Stimulated activated effector memory CD8-positive, alpha-beta T cell treated with anti-CD3 and anti-CD28 coated beads, Interleukin-12 subunit alpha, Interleukin-12 subunit beta, amount 100 ng/mL, for 72 hours (primary cell): ENCODE measurements around the gene GRAP2.

Experiments used
- ATAC-seq: fragments of 150-1000 bp; cut with Tn5 transposase; 2 replicates; pipeline ENCODE4 v1.10.0; 2021
- DNase-seq, 2 donors: peaks; one replicate each; pipeline ENCODE4 v3.0.0; 2021 to 2022; ENCODE audit warnings: low spot score in 2 of 2
- H3K27ac Mint-ChIP-seq: one replicate; pipeline ENCODE4 v1.8.0; 2022; ENCODE audit warnings: mild to moderate bottlenecking, mixed read lengths
- H3K36me3 Mint-ChIP-seq: one replicate; pipeline ENCODE4 v1.8.0; 2022; ENCODE audit warnings: mild to moderate bottlenecking, mixed read lengths
- H3K4me1 Mint-ChIP-seq: one replicate; pipeline ENCODE4 v1.8.0; 2022; ENCODE audit warnings: mixed read lengths
- H3K4me3 Mint-ChIP-seq: one replicate; pipeline ENCODE4 v1.8.0; 2022; ENCODE audit warnings: mild to moderate bottlenecking, mixed read lengths
- H3K9me3 Mint-ChIP-seq: one replicate; pipeline ENCODE4 v1.8.0; 2022; ENCODE audit warnings: mixed read lengths

GRAP2 gene

GRCh38 chr22:39956932-39957664, 56.2 kb downstream of the GRAP2 start:
- no peaks in the 10 kb centered on the region for H3K9me3 Mint-ChIP-seq
- H3K4me3 Mint-ChIP-seq, result no peak overlapping the region

GRCh38 chr22:39958009-39958711, 57.3 kb downstream of the GRAP2 start:
- Mint-ChIP-seq H3K9me3 (no peaks in the 10 kb centered on the region), H3K27ac (peak overlapping the region; percentile 48), H3K4me3 (no peak overlapping the region), H3K4me1 (peaks cover 92% of the 10 kb centered on the region), H3K36me3 (peaks cover 95% of the 10 kb centered on the region)
- DNase-seq, result no peak
- no peak for ATAC-seq

More at GRCh38 chr22:39956932-39957664, 56.2 kb downstream of the GRAP2 start:
- Mint-ChIP-seq H3K27ac (peak overlapping the region; percentile 48), H3K36me3 (peaks cover 96% of the 10 kb centered on the region), H3K4me1 (peaks cover 96% of the 10 kb centered on the region)
- ATAC-seq, result no peak
- DNase-seq, result no peak

GRCh38 chr22:39958949-39959639, 58.2 kb downstream of the GRAP2 start:
- H3K9me3 Mint-ChIP-seq, result no peaks in the 10 kb centered on the region
- H3K4me3 Mint-ChIP-seq, result peak overlapping the region; percentile 41
- peak overlapping the region; percentile 48 for H3K27ac Mint-ChIP-seq
- ATAC-seq, result peak; percentile 52
- peaks cover 99% of the 10 kb centered on the region for H3K36me3 Mint-ChIP-seq
- DNase-seq, result no peak
- H3K4me1 Mint-ChIP-seq, result peaks cover 92% of the 10 kb centered on the region

- peaks cover 99% of the 10 kb centered on the region for H3K36me3 Mint-ChIP-seq
- DNase-seq (no peak), ATAC-seq (peak; percentile 24)
- H3K27ac Mint-ChIP-seq, result peak within 1 kb of the TSS; percentile 48
- H3K4me1 Mint-ChIP-seq, result peaks cover 86% of the 10 kb centered on the region
- peak within 1 kb of the TSS; percentile 41 for H3K4me3 Mint-ChIP-seq
- H3K9me3 Mint-ChIP-seq, result no peaks in the 10 kb centered on the region
Observed at GRCh38 chr22:39959640-39960447, 59.0 kb downstream of the GRAP2 start, which contains the start of gene TMA7B. Gene TMA7B (plus strand): TSS chr22:39960397. CDS start chr22:39964375, 3,978 bp downstream.

- peaks cover 74% of the 10 kb centered on the region for H3K4me1 Mint-ChIP-seq
- DNase-seq, result peak; percentile 57 to 88
- peak overlapping the region; percentile 41 for H3K4me3 Mint-ChIP-seq
- H3K9me3 Mint-ChIP-seq, result no peaks in the 10 kb centered on the region
- H3K27ac Mint-ChIP-seq, result peak overlapping the region; percentile 48
- peaks cover 99% of the 10 kb centered on the region for H3K36me3 Mint-ChIP-seq
- ATAC-seq, result peak; percentile 99
Observed at GRCh38 chr22:39960791-39961746, 60.2 kb downstream of the GRAP2 start.

- H3K4me3 Mint-ChIP-seq, result peak overlapping the region; percentile 41
- DNase-seq, result no peak
- peaks cover 68% of the 10 kb centered on the region for H3K4me1 Mint-ChIP-seq
- no peaks in the 10 kb centered on the region for H3K9me3 Mint-ChIP-seq
- no peak for ATAC-seq
- H3K36me3 Mint-ChIP-seq, result peaks cover 99% of the 10 kb centered on the region
- H3K27ac Mint-ChIP-seq, result peak overlapping the region; percentile 18
Observed at GRCh38 chr22:39962071-39962470, 61.2 kb downstream of the GRAP2 start.

- Mint-ChIP-seq H3K36me3 (peaks cover 99% of the 10 kb centered on the region), H3K9me3 (no peaks in the 10 kb centered on the region), H3K4me1 (peaks cover 31% of the 10 kb centered on the region), H3K4me3 (no peak overlapping the region), H3K27ac (peak overlapping the region; percentile 56)
- ATAC-seq, result no peak
- DNase-seq, result no peak
Observed at GRCh38 chr22:39965748-39966147, 64.9 kb downstream of the GRAP2 start.

- ATAC-seq (no peak), DNase-seq (no peak)
- Mint-ChIP-seq H3K27ac (peak overlapping the region; percentile 56), H3K36me3 (peaks cover 99% of the 10 kb centered on the region), H3K4me1 (peaks cover 24% of the 10 kb centered on the region), H3K4me3 (no peak overlapping the region), H3K9me3 (no peaks in the 10 kb centered on the region)
Observed at GRCh38 chr22:39966470-39966869, 65.6 kb downstream of the GRAP2 start.

- peaks cover 23% of the 10 kb centered on the region for H3K4me1 Mint-ChIP-seq
- H3K36me3 Mint-ChIP-seq, result peaks cover 99% of the 10 kb centered on the region
- H3K9me3 Mint-ChIP-seq, result no peaks in the 10 kb centered on the region
- ATAC-seq, result no peak
- H3K4me3 Mint-ChIP-seq, result no peak overlapping the region
- peak overlapping the region; percentile 56 for H3K27ac Mint-ChIP-seq
- no peak for DNase-seq
Observed at GRCh38 chr22:39967103-39967829, 66.4 kb downstream of the GRAP2 start.

GRCh38 chr22:39967996-39968972, 67.4 kb downstream of the GRAP2 start:
- Mint-ChIP-seq H3K36me3 (peaks cover 100% of the 10 kb centered on the region), H3K27ac (peak overlapping the region; percentile 83)

GRCh38 chr22:39970742-39971141, 69.9 kb downstream of the GRAP2 start:
- DNase-seq, result no peak
- Mint-ChIP-seq H3K4me3 (no peak overlapping the region), H3K36me3 (peaks cover 84% of the 10 kb centered on the region), H3K9me3 (no peaks in the 10 kb centered on the region), H3K27ac (peak overlapping the region; percentile 88), H3K4me1 (peaks cover 12% of the 10 kb centered on the region)
- ATAC-seq, result no peak

More at GRCh38 chr22:39967996-39968972, 67.4 kb downstream of the GRAP2 start:
- ATAC-seq (no peak), DNase-seq (no peak)
- no peak overlapping the region for H3K4me3 Mint-ChIP-seq
- H3K9me3 Mint-ChIP-seq, result no peaks in the 10 kb centered on the region
- H3K4me1 Mint-ChIP-seq, result peaks cover 22% of the 10 kb centered on the region

- peaks cover 12% of the 10 kb centered on the region for H3K4me1 Mint-ChIP-seq
- H3K27ac Mint-ChIP-seq, result peak overlapping the region; percentile 88
- H3K36me3 Mint-ChIP-seq, result peaks cover 69% of the 10 kb centered on the region
- DNase-seq (no peak), ATAC-seq (no peak)
- H3K9me3 Mint-ChIP-seq, result no peaks in the 10 kb centered on the region
- H3K4me3 Mint-ChIP-seq, result no peak overlapping the region
Observed at GRCh38 chr22:39972641-39973040, 71.8 kb downstream of the GRAP2 start.
